SK-N-SH treated with all-trans-retinoic acid at 6 μM for 48 hours (cell line): ENCODE results near the gene GAPDHS.

Experiments used
- ARNTL ChIP-seq: fragments of 450-650 bp; formaldehyde crosslinking; IDR thresholded peaks from 2 replicates; pipeline ENCODE4 v1.5.0; 2020; ENCODE audit warnings: low read depth, mild to moderate bottlenecking, moderate library complexity, borderline replicate concordance
- CREB5 ChIP-seq: fragments of 250-450 bp; sonication (Bioruptor Pico); IDR thresholded peaks from 2 replicates; pipeline ENCODE4 v1.5.1; 2020; ENCODE audit warnings: low read depth, mild to moderate bottlenecking, moderate library complexity
- ESRRG ChIP-seq: fragments of 250-450 bp; sonication (Bioruptor Pico); IDR thresholded peaks from 2 replicates; pipeline ENCODE4 v1.6.1; 2021; ENCODE audit warnings: mild to moderate bottlenecking
- ZFP30 ChIP-seq: fragments of 450-650 bp; formaldehyde crosslinking; IDR thresholded peaks from 2 replicates; pipeline ENCODE4 v1.5.0; 2022; ENCODE audit warnings: mild to moderate bottlenecking, moderate library complexity

GRCh38 chr19:35511337-35511736, 21.9 kb upstream of the GAPDHS start:
- no peak for TF ChIP-seq ARNTL (CRISPR knock-in tag)
- TF ChIP-seq CREB5 (CRISPR knock-in tag): no peak
- TF ChIP-seq ESRRG (CRISPR knock-in tag): no peak
- no peak for TF ChIP-seq ZFP30 (CRISPR knock-in tag)
